T-cell (primary cell): ENCODE results near the gene GMEB2. TPM values are rescaled to one million over a fixed set of nuclear protein-coding genes. Genes with fewer than 3 reads are reported as not detected.

ENCODE experiments used
- ATAC-seq, 4 experiments: fragments of 200-7000 bp in 3 of 4; fragments of 150-1000 bp in 1 of 4; cut with Tn5 transposase; replicated peaks in 1 of 4; 1 replicate in 3 of 4; 2 replicates in 1 of 4; pipeline ENCODE4 v1.10.0; 2021; ENCODE audit warnings: moderate library complexity in 3 of 4, mild to moderate bottlenecking in 2 of 4, moderate number of reproducible peaks in 1 of 4
- CTCF ChIA-PET, 2 donors: fragments of 300-600 bp; sonication (Branson Sonifier 250); formaldehyde crosslinking; loops; one replicate each; lab custom pipeline; 2022; ENCODE audit warnings: antibody characterized with exemption in 2 of 2; lab: Charles Lee
- POLR2A ChIA-PET, 2 donors: fragments of 300-600 bp; sonication (Branson Sonifier 250); formaldehyde crosslinking; loops; one replicate each; lab custom pipeline; 2022; ENCODE audit warnings: antibody characterized with exemption in 2 of 2; lab: Charles Lee
- DNase-seq, 35 experiments: peaks; one replicate each; pipeline versions ENCODE4 v3.0.0 to v3.0.0-alpha.2; 2013 to 2023
- H3K27ac ChIP-seq: one replicate; pipeline ENCODE4 v1.5.1; 2013; ENCODE audit warnings: low read length
- H3K27me3 ChIP-seq, 2 experiments: replicated peaks in 1 of 2; 1 replicate in 1 of 2; 2 replicates in 1 of 2; pipeline versions ENCODE4 v1.6.1 to v1.7.0; 2013; ENCODE audit warnings: low read length in 1 of 2, mixed read lengths in 1 of 2; ENCODE audit not compliant: control insufficient read depth in 2 of 2, insufficient read depth in 2 of 2; ENCODE audit errors: extremely low read depth in 1 of 2
- H3K36me3 ChIP-seq, 2 donors: 1 replicate in 1 of 2; 2 replicates in 1 of 2; pipeline versions ENCODE4 v1.6.1 to v1.7.0; 2013; ENCODE audit warnings: low read length in 1 of 2; ENCODE audit not compliant: control insufficient read depth in 2 of 2, insufficient read depth in 1 of 2; ENCODE audit errors: extremely low read depth in 1 of 2
- H3K4me1 ChIP-seq, 2 experiments: 1 replicate in 1 of 2; 2 replicates in 1 of 2; pipeline versions ENCODE4 v1.6.1 to v1.7.0; 2013; ENCODE audit warnings: low read length in 2 of 2, mixed read lengths in 1 of 2; ENCODE audit not compliant: insufficient read depth in 2 of 2, control insufficient read depth in 1 of 2; ENCODE audit errors: extremely low read depth in 1 of 2
- H3K4me3 ChIP-seq, 2 donors: 1 replicate in 1 of 2; 2 replicates in 1 of 2; pipeline versions ENCODE4 v1.5.1 to v1.7.0; 2013; ENCODE audit warnings: mild to moderate bottlenecking in 2 of 2, low read length in 1 of 2, moderate library complexity in 1 of 2; ENCODE audit not compliant: control insufficient read depth in 1 of 2; ENCODE audit errors: extremely low read depth in 1 of 2
- H3K9me3 ChIP-seq: 2 replicates; pipeline ENCODE4 v1.7.0; 2013
- H3K27ac Mint-ChIP-seq, 2 donors: one replicate each; pipeline ENCODE4 v1.8.0; 2020 to 2021; ENCODE audit warnings: mild to moderate bottlenecking in 2 of 2, mixed read lengths in 2 of 2
- H3K27me3 Mint-ChIP-seq, 2 donors: one replicate each; pipeline ENCODE4 v1.8.0; 2021 to 2022; ENCODE audit warnings: mixed read lengths in 2 of 2
- H3K36me3 Mint-ChIP-seq: one replicate; pipeline ENCODE4 v1.8.0; 2021; ENCODE audit warnings: mixed read lengths
- H3K4me1 Mint-ChIP-seq, 3 donors: one replicate each; pipeline ENCODE4 v1.8.0; 2020 to 2022; ENCODE audit warnings: mixed read lengths in 3 of 3, mild to moderate bottlenecking in 1 of 3
- H3K4me3 Mint-ChIP-seq, 3 donors: one replicate each; pipeline ENCODE4 v1.8.0; 2020 to 2022; ENCODE audit warnings: mild to moderate bottlenecking in 3 of 3, mixed read lengths in 3 of 3, moderate library complexity in 3 of 3
- H3K9me3 Mint-ChIP-seq, 3 donors: one replicate each; pipeline ENCODE4 v1.8.0; 2020 to 2022; ENCODE audit warnings: mixed read lengths in 3 of 3
- WGBS: methylation state at CpG from one replicate; pipeline ENCODE4 v1.1.5; 2013; ENCODE audit warnings: missing lambda C conversion rate; ENCODE audit not compliant: insufficient coverage; 5-methylcytosine and 5-hydroxymethylcytosine counted together
- total RNA-seq, 35 experiments: library from RNA in 6 of 35; stranded (reverse) in 6 of 35; fragments of 120-200 nt in 1 of 35; gene quantifications; one replicate each; pipeline versions ENCODE4 v1.2.1 to v1.2.4 and lab custom pipeline; 2013 to 2026

The GMEB2 gene
- total RNA-seq, 5 donors from 2014 or later (not counting 1 experiment from before 2014, with no cell fraction given): 20.7 to 30.3 (median 29.0) TPM

DNA sequence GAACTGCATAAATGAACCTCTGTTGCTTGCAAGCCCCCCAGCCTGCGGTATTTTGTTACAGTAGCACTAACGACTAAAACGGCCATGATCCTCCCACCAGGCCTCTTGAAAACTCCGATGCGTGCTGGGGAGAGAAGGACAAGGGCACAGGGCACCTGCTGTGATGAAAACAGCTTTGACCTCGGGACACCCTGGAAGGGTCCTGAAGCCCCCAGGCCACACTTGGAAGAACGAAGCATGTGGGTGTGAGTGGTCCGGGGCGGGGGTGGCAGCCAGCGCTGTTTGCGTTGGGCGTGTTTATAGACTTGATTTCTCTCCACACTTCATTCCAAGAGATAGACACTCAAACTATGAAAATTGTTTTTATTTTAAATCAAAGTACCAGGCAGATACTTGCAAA lies 39.6 kb downstream of the GMEB2 start:
- no peak overlapping the region for H3K27ac Mint-ChIP-seq
- peaks cover 11 to 28% of the 10 kb centered on the region in 2 donors for H3K36me3 ChIP-seq
- ATAC-seq (no peak), DNase-seq (no peak)
- peak overlapping the region in 1 of 3 donors; percentile 65 for H3K4me3 Mint-ChIP-seq
- no peaks in the 10 kb centered on the region for H3K9me3 Mint-ChIP-seq
- 94% methylated on average over 5 of the region's 12 CpGs for WGBS
- no peak overlapping the region for H3K4me3 ChIP-seq
- H3K4me1 ChIP-seq: peaks cover 2 to 21% of the 10 kb centered on the region in 2 experiments
- H3K9me3 ChIP-seq: no peaks in the 10 kb centered on the region
- POLR2A ChIA-PET: no interaction called here
- no peak overlapping the region for H3K27ac ChIP-seq
- H3K27me3 ChIP-seq: no peaks in the 10 kb centered on the region
- H3K4me1 Mint-ChIP-seq: peaks cover 12 to 21% (median 13%) of the 10 kb centered on the region in 3 donors
- H3K36me3 Mint-ChIP-seq: peaks cover 29% of the 10 kb centered on the region
- no peaks in the 10 kb centered on the region for H3K27me3 Mint-ChIP-seq
- CTCF ChIA-PET: no interaction called here

DNA sequence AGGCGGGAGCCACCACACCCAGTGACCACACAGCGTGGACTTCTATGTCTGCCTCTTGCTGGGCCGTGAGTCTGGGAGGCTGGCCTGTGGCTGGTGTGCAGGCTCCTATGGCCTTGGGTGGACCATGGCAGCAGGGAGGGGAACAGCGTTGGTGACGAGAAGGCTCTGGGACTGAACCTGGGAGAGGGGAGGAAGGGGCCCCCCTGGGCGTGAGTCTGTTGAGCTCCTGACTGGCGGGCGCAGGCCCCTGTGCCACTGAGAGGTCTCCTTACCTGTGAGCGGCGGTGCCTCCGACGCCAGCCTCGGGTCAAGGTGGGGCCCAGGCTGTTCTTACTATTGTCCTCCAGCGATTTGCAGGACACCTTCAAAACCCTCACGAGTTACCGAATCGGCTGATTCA lies 40.1 kb downstream of the GMEB2 start:
- ATAC-seq (no peak), DNase-seq (no peak)
- Histone ChIP-seq H3K4me1 (peaks cover 2 to 21% of the 10 kb centered on the region in 2 experiments), H3K27ac (no peak overlapping the region), H3K27me3 (no peaks in the 10 kb centered on the region), H3K9me3 (no peaks in the 10 kb centered on the region), H3K4me3 (no peak overlapping the region), H3K36me3 (peaks cover 8 to 23% of the 10 kb centered on the region in 2 donors)
- ChIA-PET POLR2A (no interaction called here), CTCF (no interaction called here)
- Mint-ChIP-seq H3K4me3 (peak overlapping the region in 1 of 3 donors; percentile 65), H3K27me3 (no peaks in the 10 kb centered on the region), H3K9me3 (no peaks in the 10 kb centered on the region), H3K36me3 (peaks cover 26% of the 10 kb centered on the region), H3K27ac (no peak overlapping the region), H3K4me1 (peaks cover 12 to 21% (median 13%) of the 10 kb centered on the region in 3 donors)
- 87% methylated on average over 15 of the region's 17 CpGs for WGBS

DNA sequence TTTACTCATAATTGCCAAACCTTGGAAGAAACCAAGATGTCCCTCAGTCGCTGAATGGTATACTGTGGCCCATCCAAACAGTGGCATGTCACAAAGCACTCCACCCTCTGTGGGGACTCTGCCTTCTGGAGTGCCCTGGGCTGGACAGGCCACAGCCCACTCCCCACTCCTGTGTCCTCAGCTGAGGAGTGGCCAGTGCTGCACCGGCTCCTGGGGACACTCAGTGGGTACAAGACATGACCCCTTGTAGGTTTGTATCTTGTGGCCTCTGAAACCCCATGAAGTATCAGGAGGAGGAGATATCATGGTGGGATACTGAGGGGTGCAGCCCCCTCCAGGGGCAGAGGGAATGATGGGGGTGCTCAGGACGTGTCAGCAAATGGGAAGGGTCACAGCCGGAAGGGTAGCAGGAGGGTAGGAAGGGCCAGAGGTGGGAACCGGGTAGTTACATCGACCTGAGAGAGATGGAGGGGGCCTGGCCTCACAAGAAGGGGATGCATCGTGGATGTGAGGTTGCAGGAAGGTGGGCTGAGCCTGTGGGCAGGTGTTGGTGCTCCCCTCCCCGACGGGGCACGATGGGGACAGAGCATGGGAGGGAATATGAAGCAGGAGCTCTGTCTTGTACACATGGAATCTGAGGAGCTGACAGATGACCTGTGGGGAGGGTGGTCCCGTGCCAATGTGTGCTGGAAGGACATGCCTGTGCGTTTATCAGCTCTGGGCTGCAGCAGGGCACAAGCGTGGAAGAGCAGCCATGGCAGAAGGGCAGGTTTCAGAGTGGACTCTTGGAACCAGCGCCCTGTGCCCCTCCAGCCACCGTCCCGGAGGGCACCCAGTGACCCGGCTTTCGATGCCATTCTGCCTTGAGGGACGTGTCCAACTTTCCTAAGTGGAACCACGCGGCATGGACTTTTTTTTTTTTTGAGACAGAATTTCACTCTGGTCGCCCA lies 41.0 kb downstream of the GMEB2 start:
- no peak for DNase-seq
- no peak for ATAC-seq
- no peak overlapping the region for H3K27ac Mint-ChIP-seq
- peaks cover 17% of the 10 kb centered on the region for H3K36me3 Mint-ChIP-seq
- ChIA-PET POLR2A (no interaction called here), CTCF (interaction anchor here in 1 of 2 donors (0.6 kb wide), 1 partner anchor 131 kb away, joined by 3 read pairs; no protein-coding TSS in a partner anchor)
- H3K9me3 Mint-ChIP-seq: no peaks in the 10 kb centered on the region
- H3K27me3 Mint-ChIP-seq: no peaks in the 10 kb centered on the region
- H3K4me3 Mint-ChIP-seq: no peak overlapping the region
- Histone ChIP-seq H3K9me3 (no peaks in the 10 kb centered on the region), H3K36me3 (peaks cover 6 to 16% of the 10 kb centered on the region in 2 donors), H3K27ac (no peak overlapping the region), H3K27me3 (peaks cover 0 to 6% of the 10 kb centered on the region in 2 experiments), H3K4me3 (no peak overlapping the region), H3K4me1 (peaks cover 2 to 25% of the 10 kb centered on the region in 2 experiments)
- WGBS: 91% methylated on average over 18 of the region's 22 CpGs
- H3K4me1 Mint-ChIP-seq: peaks cover 12 to 23% (median 14%) of the 10 kb centered on the region in 3 donors

- Mint-ChIP-seq H3K4me3 (no peak overlapping the region), H3K27me3 (no peaks in the 10 kb centered on the region), H3K4me1 (peaks cover 11 to 18% (median 12%) of the 10 kb centered on the region in 3 donors), H3K36me3 (peaks cover 4% of the 10 kb centered on the region), H3K9me3 (no peaks in the 10 kb centered on the region), H3K27ac (no peak overlapping the region)
- Histone ChIP-seq H3K9me3 (no peaks in the 10 kb centered on the region), H3K27me3 (peaks cover 0 to 25% of the 10 kb centered on the region in 2 experiments), H3K4me1 (peaks cover 1 to 19% of the 10 kb centered on the region in 2 experiments), H3K4me3 (no peak overlapping the region), H3K36me3 (peaks cover 0 to 2% of the 10 kb centered on the region in 2 donors), H3K27ac (no peak overlapping the region)
- no peak for ATAC-seq
- DNase-seq: no peak
- CTCF ChIA-PET: no interaction called here
- POLR2A ChIA-PET: no interaction called here
- 95% methylated on average over 20 of the region's 23 CpGs for WGBS
Measured at GRCh38 chr20:63582382-63583063, 44.4 kb downstream of the GMEB2 start.

DNA sequence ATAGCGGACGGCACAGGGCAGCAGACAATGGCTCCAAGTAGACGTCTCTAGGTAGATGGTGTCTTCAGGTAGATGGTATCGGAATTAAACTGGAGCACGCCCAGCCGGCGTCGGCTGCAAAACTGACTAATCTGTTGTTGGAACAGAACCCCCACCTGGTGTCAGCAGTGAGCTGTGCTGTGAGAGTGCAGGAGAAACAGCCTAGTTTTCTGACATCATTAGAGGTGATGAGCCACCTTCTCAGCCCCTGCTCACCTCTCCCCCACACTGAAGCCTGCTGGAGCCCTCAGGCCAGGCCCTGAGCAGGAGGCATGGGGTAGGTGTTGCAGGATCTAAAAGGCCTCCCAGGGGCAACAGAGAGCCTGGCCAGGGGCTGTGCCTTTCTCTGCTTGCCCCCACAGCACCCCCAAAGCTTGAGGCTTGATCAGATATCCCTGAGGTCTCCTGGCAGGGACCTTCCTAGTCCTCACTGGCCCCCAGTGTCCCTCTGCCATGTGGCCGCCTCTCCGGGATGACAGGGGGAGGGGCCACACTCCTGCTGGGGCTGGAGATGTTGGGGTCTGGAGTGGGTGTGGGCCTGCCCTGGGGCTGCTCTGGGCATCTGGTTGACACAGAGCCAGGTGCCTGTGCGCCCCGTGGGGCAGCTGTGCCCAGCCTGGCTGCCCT lies 46.0 kb downstream of the GMEB2 start:
- no peak overlapping the region for H3K27ac ChIP-seq

More for the DNA sequence above, 46.0 kb downstream of the GMEB2 start:
- Mint-ChIP-seq H3K27me3 (no peaks in the 10 kb centered on the region), H3K4me3 (no peak overlapping the region), H3K9me3 (no peaks in the 10 kb centered on the region), H3K36me3 (peaks cover 3% of the 10 kb centered on the region), H3K27ac (no peak overlapping the region), H3K4me1 (peaks cover 6 to 12% (median 7%) of the 10 kb centered on the region in 3 donors)
- CTCF ChIA-PET: interaction anchor here in 1 of 2 donors (0.5 to 1.1 kb wide), 3 partner anchors 43 to 61 kb away, joined by 3 to 5 read pairs (median 3); partner anchors contain the start of gene PTK6
- H3K9me3 ChIP-seq: no peaks in the 10 kb centered on the region
- no peak overlapping the region for H3K4me3 ChIP-seq
- peaks cover 0 to 13% of the 10 kb centered on the region in 2 experiments for H3K4me1 ChIP-seq
- POLR2A ChIA-PET: no interaction called here
- no peaks in the 10 kb centered on the region for H3K36me3 ChIP-seq
- ATAC-seq (peak; percentile 94 to 97 (median 96)), DNase-seq (peak; percentile 44 to 84 (median 75))
- H3K27me3 ChIP-seq: peaks cover 0 to 28% of the 10 kb centered on the region in 2 experiments
- 37% methylated on average over 9 of the region's 12 CpGs for WGBS
